Airway epithelial cell (primary cell): ENCODE measurements around the gene AMHR2. TPM values are rescaled to one million over a fixed set of nuclear protein-coding genes. Genes with fewer than 3 reads are reported as not detected.

Source experiments
- total RNA-seq: library from RNA; depleted of rRNA; stranded (reverse); fragments of >200 nt; gene quantifications from 2 replicates; pipeline ENCODE4 v1.2.3, GENCODE V29; 2015

The AMHR2 gene
- total RNA-seq: not detected in 2 replicates

GRCh38 chr12:53423597-53423996, at the start of gene AMHR2:
Gene AMHR2, plus strand, starts transcription at chr12:53423855. Its CDS starts 80 bp downstream, at chr12:53423935.

GRCh38 chr12:53380104-53380793, 43.4 kb upstream of the AMHR2 start, which contains the start of gene SP1:
Gene SP1, plus strand, starts transcription at chr12:53380176. Its CDS starts 116 bp downstream, at chr12:53380292.

GRCh38 chr12:53441040-53441833, 17.6 kb downstream of the AMHR2 start, which contains the start of gene PRR13:
Gene PRR13, plus strand, starts transcription at chr12:53441734. Its CDS starts 981 bp downstream, at chr12:53442715.

GRCh38 chr12:53451661-53452158, 28.1 kb downstream of the AMHR2 start, which contains the start of gene PCBP2:
Gene PCBP2, plus strand, starts transcription at chr12:53452102. Its CDS starts 2,699 bp downstream, at chr12:53454801.

Other genes starting within 250 kb of the AMHR2 start
- 4.1 and 5.5 TPM in 2 replicates for gene ZNF740, start 243.1 kb upstream of the AMHR2 start, total RNA-seq
- gene CSAD, start 242.9 kb upstream of the AMHR2 start, total RNA-seq: 5.3 and 13.3 TPM in 2 replicates
- 4.7 and 5.2 TPM in 2 replicates for gene ITGB7, start 216.6 kb upstream of the AMHR2 start, total RNA-seq
- gene RARG, start 191.6 kb upstream of the AMHR2 start, total RNA-seq: 84.2 and 108 TPM in 2 replicates
- 9.4 and 12.3 TPM in 2 replicates for gene ESPL1, start 155.6 kb upstream of the AMHR2 start, total RNA-seq
- 359 and 451 TPM in 2 replicates for gene PFDN5, start 128.3 kb upstream of the AMHR2 start, total RNA-seq
- 45.6 and 46.0 TPM in 2 replicates for gene MYG1, start 124.2 kb upstream of the AMHR2 start, total RNA-seq
- 81.3 and 86.2 TPM in 2 replicates for gene AAAS, start 102.2 kb upstream of the AMHR2 start, total RNA-seq
- not detected in 2 replicates for gene SP7, start 87.5 kb upstream of the AMHR2 start, total RNA-seq
- 20.7 and 32.2 TPM in 2 replicates for gene SP1, start 43.7 kb upstream of the AMHR2 start, total RNA-seq
- gene PRR13, start 17.9 kb downstream of the AMHR2 start, total RNA-seq: 111 and 112 TPM in 2 replicates
- gene PCBP2, start 28.2 kb downstream of the AMHR2 start, total RNA-seq: 105 and 155 TPM in 2 replicates
- 11.1 and 13.4 TPM in 2 replicates for gene MAP3K12, start 75.6 kb downstream of the AMHR2 start, total RNA-seq
- 46.5 and 52.2 TPM in 2 replicates for gene TARBP2, start 77.4 kb downstream of the AMHR2 start, total RNA-seq
- not detected in 2 replicates for gene NPFF, start 83.6 kb downstream of the AMHR2 start, total RNA-seq
- 5.8 and 14.3 TPM in 2 replicates for gene ATF7, start 202.5 kb downstream of the AMHR2 start, total RNA-seq